Smooth muscle cell (in vitro differentiated cells): ENCODE data around the gene PHLDA1. TPM values are rescaled to one million over a fixed set of nuclear protein-coding genes. Genes with fewer than 3 reads are reported as not detected.

Source experiments
- DNase-seq: peaks from one replicate; lab custom pipeline; 2025; ENCODE audit not compliant: unreplicated experiment; lab: John Stamatoyannopoulos, UW
- H2AFZ ChIP-seq: fragments of 200-600 bp; sonication (generic); 2 replicates; pipeline ENCODE4 v1.6.0; 2016; ENCODE audit warnings: antibody characterized with exemption, low read depth, mild to moderate bottlenecking
- H3F3A ChIP-seq: fragments of 200-600 bp; sonication (generic); 2 replicates; pipeline ENCODE4 v1.6.0; 2017; ENCODE audit warnings: antibody characterized with exemption, low read depth
- H3K27ac ChIP-seq: fragments of 200-600 bp; sonication (generic); 2 replicates; pipeline ENCODE4 v1.5.1; 2016; ENCODE audit warnings: low read depth, mild to moderate bottlenecking
- H3K27me3 ChIP-seq: fragments of 200-600 bp; sonication (generic); 2 replicates; pipeline ENCODE4 v1.6.1; 2016; ENCODE audit warnings: low read depth, mild to moderate bottlenecking
- H3K36me3 ChIP-seq: fragments of 200-600 bp; sonication (generic); 2 replicates; pipeline ENCODE4 v1.5.1; 2016; ENCODE audit warnings: low read depth
- H3K4me1 ChIP-seq: fragments of 200-600 bp; sonication (generic); 2 replicates; pipeline ENCODE4 v1.5.1; 2016; ENCODE audit warnings: low read depth
- H3K4me2 ChIP-seq: fragments of 200-600 bp; sonication (generic); 2 replicates; pipeline ENCODE4 v1.6.0; 2016; ENCODE audit warnings: mild to moderate bottlenecking
- H3K4me3 ChIP-seq: fragments of 200-600 bp; sonication (generic); 2 replicates; pipeline ENCODE4 v1.5.1; 2016; ENCODE audit warnings: mild to moderate bottlenecking
- H3K79me2 ChIP-seq: fragments of 200-600 bp; sonication (generic); 2 replicates; pipeline ENCODE4 v1.6.0; 2016; ENCODE audit warnings: low read depth, mild to moderate bottlenecking
- H3K9ac ChIP-seq: fragments of 200-600 bp; sonication (generic); 2 replicates; pipeline ENCODE4 v1.6.0; 2016; ENCODE audit warnings: low read depth
- H3K9me3 ChIP-seq: fragments of 200-600 bp; sonication (generic); replicated peaks from 2 replicates; pipeline ENCODE4 v1.5.1; 2016; ENCODE audit warnings: low read depth
- H4K20me1 ChIP-seq: fragments of 200-600 bp; sonication (generic); 2 replicates; pipeline ENCODE4 v1.6.0; 2016; ENCODE audit warnings: low read depth
- CTCF ChIP-seq: fragments of 200-600 bp; sonication (generic); IDR thresholded peaks from 2 replicates; pipeline ENCODE4 v1.5.1; 2017; ENCODE audit warnings: borderline replicate concordance, mild to moderate bottlenecking, antibody characterized with exemption; ENCODE audit not compliant: insufficient read depth, poor library complexity, severe bottlenecking
- WGBS: methylation state at CpG from one replicate; pipeline ENCODE4 v1.1.7; 2016; ENCODE audit warnings: low lambda C conversion rate; 5-methylcytosine and 5-hydroxymethylcytosine counted together
- polyA plus RNA-seq: library from polyadenylated mRNA; unstranded; fragments of >200 nt; fragmentation: Nextera tagmentation; extraction: Ambion mirVana; gene quantifications from 2 replicates; pipeline ENCODE4 v1.2.1, GENCODE V29; 2016
- total RNA-seq: library from RNA; depleted of rRNA; stranded (reverse); fragments of >200 nt; gene quantifications from 2 replicates; pipeline ENCODE4 v1.2.3, GENCODE V29; 2014

The PHLDA1 gene
- total and polyA plus RNA-seq, 2 experiments from 2014 or later, result 70.2 to 88.6 TPM

DNA sequence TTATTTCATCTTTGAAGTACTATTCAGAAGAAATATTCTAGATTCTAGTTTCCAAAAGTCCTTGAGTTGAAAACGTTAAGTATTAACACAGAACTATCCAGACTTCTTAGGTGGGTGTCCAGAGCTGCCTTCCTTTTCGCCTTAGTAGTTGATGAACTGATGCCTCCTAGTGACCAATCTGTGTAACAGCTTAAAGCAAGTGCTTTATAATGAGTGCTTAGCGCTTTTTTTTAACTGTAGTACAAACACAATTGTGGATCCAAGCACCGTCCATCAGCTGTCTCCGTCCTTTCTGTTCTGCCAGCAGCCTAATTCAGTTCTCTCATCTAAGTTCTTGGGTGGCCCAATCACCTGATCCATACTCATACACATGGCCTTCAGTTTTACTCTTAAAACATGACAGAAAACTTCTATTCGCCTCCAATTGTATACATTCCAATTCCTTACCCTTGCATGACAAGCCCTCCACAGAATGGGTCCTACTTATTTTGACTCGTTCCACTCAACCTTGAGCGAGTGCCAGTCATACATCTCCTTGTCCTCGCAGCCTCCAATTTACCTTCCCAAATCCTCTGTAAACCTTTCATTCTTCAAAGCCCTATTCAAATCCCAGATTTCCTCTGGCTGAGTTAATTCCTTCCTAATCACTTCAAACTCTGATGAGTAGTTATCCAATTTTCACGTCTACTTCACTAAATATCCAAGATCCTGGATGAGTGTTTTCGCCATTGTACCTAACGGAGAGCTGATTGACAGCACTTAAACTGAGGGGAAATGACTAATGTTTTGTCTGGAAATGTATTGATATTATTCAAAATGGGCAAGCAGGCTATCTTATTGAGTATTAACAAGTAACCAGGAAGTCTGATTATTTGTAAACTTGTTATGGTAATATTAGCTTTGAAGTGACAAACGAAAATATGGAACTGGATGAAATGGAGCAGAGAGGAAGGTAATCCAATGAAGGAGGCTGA lies 5.8 kb upstream of the PHLDA1 start:
- H3K36me3 ChIP-seq, result no peaks in the 10 kb centered on the region
- DNase-seq, result no peak
- no peak overlapping the region for H3K4me3 ChIP-seq
- peak; percentile 86 for TF ChIP-seq CTCF
- no peaks in the 10 kb centered on the region for H3K9me3 ChIP-seq
- H4K20me1 ChIP-seq, result no peaks in the 10 kb centered on the region
- no peak overlapping the region for H2AFZ ChIP-seq
- peaks cover 26% of the 10 kb centered on the region for H3F3A ChIP-seq
- peak overlapping the region; percentile 53 for H3K4me2 ChIP-seq
- H3K27ac ChIP-seq, result peak overlapping the region; percentile 17
- H3K9ac ChIP-seq, result no peak overlapping the region
- H3K79me2 ChIP-seq, result no peaks in the 10 kb centered on the region
- H3K4me1 ChIP-seq, result peaks cover 23% of the 10 kb centered on the region
- no peaks in the 10 kb centered on the region for H3K27me3 ChIP-seq
- WGBS, result 38% methylated on average over 13 of the region's 13 CpGs

DNA sequence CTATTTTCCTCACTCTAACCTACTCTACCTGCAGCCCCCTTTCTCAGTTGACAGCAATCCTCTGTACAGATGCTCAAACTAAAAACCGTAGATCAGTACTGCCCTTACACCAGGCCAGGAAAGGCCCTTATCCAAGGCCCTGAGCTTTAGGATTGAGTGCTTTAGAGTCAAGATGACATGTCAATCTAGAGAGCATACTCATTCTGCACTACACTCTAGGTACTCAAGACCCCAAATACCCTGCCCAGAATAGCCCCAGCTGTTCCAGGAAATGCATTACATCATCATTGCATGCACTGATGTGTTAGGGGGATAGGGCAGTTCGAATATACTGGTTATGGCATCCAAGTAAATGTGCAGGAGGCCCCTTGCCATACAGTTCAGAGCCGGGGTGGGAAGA lies 3.5 kb upstream of the PHLDA1 start:
- Histone ChIP-seq H3K9me3 (no peaks in the 10 kb centered on the region), H3K4me2 (no peak overlapping the region), H3K4me1 (peaks cover 23% of the 10 kb centered on the region), H4K20me1 (peaks cover 13% of the 10 kb centered on the region), H3K36me3 (no peaks in the 10 kb centered on the region), H3K9ac (no peak overlapping the region), H3K27ac (peak overlapping the region; percentile 5), H2AFZ (no peak overlapping the region), H3K4me3 (no peak overlapping the region), H3K79me2 (peaks cover 12% of the 10 kb centered on the region), H3K27me3 (no peaks in the 10 kb centered on the region), H3F3A (peaks cover 30% of the 10 kb centered on the region)
- WGBS, result 90% methylated on average over 3 of the region's 3 CpGs
- DNase-seq, result no peak
- TF ChIP-seq CTCF, result no peak

GRCh38 chr12:76033081-76034011 lies 1.8 kb upstream of the PHLDA1 start:
- DNase-seq, result no peak
- Histone ChIP-seq H3F3A (peaks cover 33% of the 10 kb centered on the region), H3K4me1 (peaks cover 29% of the 10 kb centered on the region), H3K27ac (peak overlapping the region; percentile 98), H4K20me1 (peaks cover 30% of the 10 kb centered on the region), H3K9ac (peak overlapping the region; percentile 98), H2AFZ (no peak overlapping the region), H3K27me3 (no peaks in the 10 kb centered on the region), H3K79me2 (peaks cover 29% of the 10 kb centered on the region), H3K4me2 (peak overlapping the region; percentile 92), H3K36me3 (no peaks in the 10 kb centered on the region), H3K4me3 (peak overlapping the region; percentile 92), H3K9me3 (no peaks in the 10 kb centered on the region)
- 70% methylated on average over 5 of the region's 5 CpGs for WGBS
- TF ChIP-seq CTCF, result no peak
